DND-41 (cell line): ENCODE measurements around the gene CSTB.

Source experiments
- EZH2 ChIP-seq: IDR thresholded peaks from 3 replicates; pipeline ENCODE4 v1.6.1; 2012; ENCODE audit warnings: borderline replicate concordance, low read depth, mild to moderate bottlenecking, moderate library complexity, low read length, inconsistent platforms; ENCODE audit not compliant: severe bottlenecking
- TF ChIP-seq, protein P1 (sequence below): IDR thresholded peaks from 2 replicates; pipeline ENCODE4 v1.5.1; 2012; ENCODE audit warnings: borderline replicate concordance, low read length, moderate library complexity, mild to moderate bottlenecking; ENCODE audit not compliant: poor library complexity, severe bottlenecking; ENCODE audit errors: extremely low read depth

DNA sequence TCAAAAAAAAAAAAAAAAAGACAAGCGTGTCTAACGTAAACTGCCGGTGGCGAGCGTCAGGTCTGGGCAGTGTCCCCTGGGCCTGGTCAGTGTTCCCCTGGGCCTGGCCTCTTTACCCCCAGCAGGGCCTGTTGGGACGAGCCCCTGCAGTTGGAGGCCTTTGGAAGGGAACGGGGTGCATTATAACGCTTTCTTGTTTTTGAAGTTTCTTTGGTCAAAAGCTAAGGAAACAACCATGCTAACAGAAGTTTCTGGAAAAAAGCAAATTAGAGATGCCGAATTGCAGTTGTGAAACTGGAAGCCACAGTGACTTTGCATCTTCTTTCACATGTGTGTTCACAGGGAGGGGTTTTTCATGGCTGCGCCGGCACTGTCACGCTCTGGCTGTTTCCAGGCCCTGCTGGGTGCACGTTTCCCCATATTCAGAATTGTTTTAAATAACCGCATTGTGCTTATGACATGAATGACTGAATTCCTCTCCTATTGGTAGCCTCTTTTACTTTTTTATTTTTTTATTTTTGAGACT lies 29.2 kb upstream of the CSTB start:
- TF ChIP-seq, protein P1, sequence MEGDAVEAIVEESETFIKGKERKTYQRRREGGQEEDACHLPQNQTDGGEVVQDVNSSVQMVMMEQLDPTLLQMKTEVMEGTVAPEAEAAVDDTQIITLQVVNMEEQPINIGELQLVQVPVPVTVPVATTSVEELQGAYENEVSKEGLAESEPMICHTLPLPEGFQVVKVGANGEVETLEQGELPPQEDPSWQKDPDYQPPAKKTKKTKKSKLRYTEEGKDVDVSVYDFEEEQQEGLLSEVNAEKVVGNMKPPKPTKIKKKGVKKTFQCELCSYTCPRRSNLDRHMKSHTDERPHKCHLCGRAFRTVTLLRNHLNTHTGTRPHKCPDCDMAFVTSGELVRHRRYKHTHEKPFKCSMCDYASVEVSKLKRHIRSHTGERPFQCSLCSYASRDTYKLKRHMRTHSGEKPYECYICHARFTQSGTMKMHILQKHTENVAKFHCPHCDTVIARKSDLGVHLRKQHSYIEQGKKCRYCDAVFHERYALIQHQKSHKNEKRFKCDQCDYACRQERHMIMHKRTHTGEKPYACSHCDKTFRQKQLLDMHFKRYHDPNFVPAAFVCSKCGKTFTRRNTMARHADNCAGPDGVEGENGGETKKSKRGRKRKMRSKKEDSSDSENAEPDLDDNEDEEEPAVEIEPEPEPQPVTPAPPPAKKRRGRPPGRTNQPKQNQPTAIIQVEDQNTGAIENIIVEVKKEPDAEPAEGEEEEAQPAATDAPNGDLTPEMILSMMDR: no peak
- TF ChIP-seq EZH2: no peak
